T follicular helper cell (primary cell): ENCODE results near the gene GREB1.

ENCODE experiments used
- DNase-seq: peaks from one replicate; pipeline ENCODE4 v3.0.0-alpha.2; 2020; ENCODE audit warnings: low read depth

The GREB1 gene

DNA sequence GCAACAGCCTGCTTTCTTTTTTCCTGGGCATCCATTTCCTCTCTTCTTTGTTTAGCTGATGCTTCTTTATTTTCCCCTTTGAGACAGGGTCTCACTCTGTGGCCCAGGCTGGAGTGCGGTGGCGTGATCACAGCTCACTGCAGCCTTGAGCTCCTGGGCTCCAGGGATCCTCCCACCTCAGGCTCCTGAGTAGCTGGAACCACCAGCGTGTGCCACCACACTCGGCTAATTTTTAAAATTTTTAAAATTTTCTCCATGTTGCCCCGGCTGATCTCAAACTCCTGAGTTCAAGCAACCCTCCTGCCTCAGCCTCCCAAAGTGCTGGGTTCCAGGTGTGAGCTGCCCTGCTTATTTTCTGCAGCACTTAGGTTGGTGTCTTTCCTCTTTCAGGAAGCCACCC is 77.4 kb downstream of the GREB1 start:
- DNase-seq = no peak

DNA sequence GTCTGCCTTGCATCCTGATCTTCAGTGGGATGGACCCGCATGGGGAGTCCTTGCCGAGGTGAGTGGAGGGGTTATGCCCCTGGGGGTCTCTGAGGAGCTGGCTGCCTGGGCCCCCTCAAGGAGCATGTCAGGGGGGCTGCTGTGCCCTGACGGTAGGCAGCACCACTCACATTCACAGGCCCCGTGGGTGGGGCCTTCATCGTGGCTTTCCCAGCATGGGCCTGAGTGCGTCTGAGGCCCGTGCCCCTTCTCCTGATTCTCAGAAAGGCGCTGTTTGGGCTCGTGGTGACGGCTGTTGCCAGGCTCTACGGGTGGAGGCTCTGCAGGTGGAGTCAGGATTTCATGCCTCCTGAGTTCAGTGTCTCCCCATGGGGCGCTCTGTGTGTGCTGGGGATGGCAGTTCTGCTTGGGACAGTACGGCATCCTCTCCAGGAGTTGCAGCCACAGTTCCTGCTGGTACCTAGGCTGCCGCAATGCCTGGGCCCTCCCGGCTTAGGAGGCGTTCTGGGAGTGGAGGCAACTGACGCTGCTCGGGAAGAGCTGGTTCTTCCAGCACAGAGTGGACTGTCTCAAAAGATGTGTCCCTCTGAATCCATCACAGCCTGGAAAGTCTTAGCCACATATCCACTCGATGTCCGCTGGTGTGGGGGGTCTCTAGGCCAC is 78.8 kb downstream of the GREB1 start:
- no peak for DNase-seq

DNA sequence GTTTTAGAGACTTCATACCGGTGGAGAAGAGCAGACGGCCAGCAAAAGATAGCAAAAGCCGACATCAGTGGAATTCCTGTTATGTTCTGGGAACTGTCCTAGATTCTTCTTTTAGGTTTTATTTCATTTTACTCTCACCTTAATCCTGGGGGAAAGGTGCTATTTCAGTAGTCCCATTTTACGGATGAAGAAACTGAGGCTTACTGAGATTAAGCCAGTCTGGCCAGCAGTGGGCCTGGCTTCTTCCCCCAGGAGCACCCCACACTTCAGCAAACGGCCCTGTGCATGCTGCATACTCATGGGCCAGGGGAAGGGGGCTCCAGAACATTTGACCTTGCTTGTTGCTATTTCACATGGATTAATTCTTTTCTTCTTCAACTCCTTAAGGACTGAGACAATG is 79.5 kb downstream of the GREB1 start:
- no peak for DNase-seq

DNA sequence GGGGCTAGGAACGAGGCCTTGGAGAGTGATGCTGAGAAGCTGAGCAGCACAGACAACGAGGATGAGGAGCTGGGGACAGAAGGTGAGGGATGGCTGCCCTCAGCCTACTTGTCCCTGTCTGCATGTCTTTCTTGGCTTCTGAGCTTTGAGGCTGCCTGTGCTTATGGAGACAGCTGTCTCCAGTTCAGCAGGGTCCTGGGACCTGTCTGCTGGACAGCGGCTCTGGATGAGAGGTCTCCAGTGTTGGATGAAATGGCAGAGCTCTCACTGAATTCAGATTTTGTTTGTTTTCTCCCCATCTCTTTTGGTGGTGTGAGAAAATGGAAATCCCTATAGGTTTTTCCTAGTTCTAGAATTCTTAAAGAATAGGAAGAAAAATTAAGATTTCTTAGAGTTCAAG is 81.4 kb downstream of the GREB1 start:
- DNase-seq = no peak

DNA sequence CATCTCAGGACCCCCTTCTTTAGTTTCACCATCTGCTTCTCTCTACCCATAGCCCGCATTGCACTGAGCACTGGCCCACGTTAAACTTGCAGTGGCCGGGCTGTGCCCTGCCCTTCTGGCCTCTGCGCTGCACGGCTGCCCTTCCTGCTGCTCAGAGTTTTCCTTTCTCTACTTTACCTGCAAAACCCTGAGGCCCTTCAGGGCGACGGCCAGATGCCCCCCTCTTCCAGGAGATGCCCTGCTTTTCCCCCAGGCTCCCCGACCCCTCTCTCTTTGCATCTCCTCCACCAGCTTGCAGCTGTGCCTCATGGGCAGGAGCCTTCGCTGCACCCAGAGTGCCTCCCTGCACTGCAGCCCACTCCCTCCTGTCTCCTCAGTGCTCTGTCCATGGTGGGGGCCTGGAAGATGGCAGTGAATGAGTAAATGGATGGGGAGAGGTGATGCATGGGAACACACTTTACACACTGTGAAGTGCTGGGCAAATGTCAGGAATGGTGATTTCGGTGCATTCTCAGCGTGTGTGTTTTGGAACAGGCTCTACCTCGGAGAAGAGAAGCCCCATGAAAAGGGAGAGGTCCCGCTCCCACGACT is 82.3 kb downstream of the GREB1 start:
- no peak for DNase-seq

DNA sequence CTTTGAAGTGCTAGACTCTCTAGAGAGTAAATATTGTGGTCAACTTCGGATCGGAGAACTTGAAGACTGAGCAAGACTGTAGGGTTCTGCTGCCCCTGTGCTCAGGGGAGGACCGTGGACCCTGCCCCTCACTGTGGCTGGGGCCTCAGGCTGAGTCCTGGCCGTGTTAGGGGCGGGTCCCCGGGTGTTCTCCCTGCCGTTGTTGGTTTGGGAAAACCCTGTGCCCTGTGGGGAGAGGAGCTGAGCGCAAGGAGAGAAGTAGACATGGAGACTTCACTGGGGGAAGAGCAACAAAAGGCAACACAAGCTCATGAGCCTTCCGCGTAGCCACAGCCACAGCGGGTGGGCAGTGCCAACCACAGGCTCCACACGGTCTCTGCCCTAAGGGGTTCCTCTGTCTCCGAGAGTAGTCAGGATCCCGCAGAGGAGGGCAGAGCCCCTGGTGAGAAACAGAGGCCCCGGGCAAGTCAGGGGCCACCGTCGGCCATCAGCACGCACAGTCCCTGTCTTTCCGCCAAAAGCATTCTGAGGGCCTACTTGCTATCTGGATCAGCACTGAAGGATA is 83.1 kb downstream of the GREB1 start:
- no peak for DNase-seq

DNA sequence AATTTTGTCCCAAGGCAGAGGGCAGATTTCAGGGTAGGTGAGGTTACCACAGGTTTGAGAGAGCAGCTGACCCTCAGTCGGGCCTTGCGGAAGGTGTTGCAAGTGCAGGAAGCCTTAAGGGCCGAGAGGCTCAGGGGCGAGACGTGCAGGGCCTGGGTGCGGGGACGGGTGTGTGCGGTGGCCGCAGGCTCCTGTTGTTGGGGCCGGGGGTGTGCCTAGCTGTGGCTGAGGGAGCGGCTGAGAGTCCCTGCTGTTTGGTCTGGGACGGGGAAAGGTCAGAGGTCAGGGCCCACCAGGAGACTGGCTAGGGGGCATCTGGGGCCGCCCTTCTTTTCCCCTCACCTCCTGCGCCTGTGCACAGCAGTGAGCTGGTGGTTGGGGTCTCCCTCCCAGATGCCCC is 83.7 kb downstream of the GREB1 start:
- DNase-seq = no peak

DNA sequence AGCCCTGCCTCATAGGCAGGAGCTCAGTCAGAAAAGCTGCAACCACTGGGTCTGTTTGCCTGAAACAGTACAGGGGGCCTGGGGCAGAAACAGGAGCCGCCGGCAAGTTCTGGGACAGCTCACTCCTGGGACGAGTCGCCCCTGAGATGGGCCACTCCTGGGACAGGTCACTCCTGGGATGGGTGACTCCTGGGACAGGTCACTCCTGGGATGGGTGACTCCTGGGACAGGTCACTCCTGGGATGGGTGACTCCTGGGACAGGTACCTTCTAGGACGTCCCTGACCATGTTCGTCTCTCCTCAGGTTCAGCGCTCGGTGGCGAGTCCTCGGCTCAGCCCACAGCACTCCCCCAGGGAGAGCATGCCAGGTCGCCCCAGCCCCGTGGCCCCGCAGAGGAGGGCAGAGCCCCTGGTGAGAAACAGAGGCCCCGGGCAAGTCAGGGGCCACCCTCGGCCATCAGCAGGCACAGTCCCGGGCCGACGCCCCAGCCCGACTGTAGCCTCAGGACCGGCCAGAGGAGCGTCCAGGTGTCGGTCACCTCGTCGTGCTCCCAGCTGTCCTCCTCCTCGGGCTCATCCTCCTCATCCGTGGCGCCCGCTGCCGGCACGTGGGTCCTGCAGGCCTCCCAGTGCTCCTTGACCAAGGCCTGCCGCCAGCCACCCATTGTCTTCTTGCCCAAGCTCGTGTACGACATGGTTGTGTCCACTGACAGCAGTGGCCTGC is 84.3 kb downstream of the GREB1 start:
- no peak for DNase-seq

DNA sequence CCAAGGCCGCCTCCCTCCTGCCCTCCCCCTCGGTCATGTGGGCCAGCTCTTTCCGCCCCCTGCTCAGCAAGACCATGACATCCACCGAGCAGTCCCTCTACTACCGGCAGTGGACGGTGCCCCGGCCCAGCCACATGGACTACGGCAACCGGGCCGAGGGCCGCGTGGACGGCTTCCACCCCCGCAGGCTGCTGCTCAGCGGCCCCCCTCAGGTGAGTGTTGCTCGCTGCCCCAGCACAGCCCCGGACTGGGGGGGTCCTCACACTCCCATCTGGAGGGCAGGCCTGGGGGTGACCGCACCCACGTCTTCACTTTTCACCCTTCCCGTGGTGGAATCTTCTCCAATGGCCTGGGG is 84.8 kb downstream of the GREB1 start:
- no peak for DNase-seq

DNA sequence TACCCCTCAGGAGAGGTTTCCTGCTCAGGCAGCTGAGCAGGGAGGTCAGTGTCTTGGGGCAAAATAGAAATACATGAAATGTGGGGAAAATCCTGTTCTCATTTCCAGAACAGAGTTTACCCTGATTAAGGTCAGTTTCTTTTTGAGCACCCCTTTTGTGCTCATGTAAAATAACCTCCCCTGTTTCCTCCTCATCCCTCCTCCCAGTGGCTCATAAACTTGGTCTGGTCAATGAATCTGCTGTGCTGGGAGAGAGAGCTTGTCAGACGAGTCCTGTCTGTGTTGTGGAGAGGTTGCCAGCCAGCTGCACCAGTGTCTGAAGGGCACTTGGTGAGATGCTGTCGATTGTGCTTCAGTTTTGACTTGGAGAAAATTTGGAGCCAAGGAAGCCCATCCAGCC is 87.6 kb downstream of the GREB1 start:
- DNase-seq = no peak

DNA sequence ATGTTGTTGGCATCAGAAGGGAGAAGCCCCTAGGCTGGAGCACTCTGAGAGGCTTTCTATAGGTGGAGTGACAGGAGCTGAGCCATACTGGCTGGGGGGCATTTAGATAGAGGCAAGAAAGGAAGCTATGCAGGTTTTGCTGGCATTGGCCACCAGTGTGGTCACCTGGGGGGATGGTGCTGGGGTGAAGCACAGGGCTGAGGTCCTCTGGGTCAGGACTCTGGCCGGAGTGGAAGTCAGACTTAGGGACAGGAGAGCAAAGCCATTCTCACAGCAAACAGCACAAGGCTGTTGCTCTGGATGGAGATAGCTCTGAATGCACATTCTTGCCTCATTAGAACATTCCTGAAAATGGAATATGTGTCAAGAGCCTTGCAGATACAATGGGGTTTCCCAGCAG is 88.8 kb downstream of the GREB1 start:
- no peak for DNase-seq

DNA sequence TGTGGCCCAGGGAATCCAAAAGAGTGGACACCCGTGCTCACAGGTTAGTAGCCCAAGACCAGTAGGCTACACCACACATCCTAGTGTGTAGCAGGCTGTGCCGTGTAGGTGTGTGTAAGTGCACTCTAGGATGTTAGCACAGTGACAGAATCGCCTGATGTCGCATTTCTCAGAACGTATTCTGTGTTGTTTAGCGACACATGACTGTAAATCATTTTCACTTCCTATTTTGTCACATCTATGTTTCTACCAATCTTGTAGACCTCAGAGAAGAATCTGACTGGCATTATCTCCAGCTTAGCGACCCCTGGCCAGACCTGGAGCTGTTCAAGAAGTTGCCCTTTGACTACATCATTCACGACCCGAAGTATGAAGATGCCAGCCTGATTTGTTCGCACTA is 91.0 kb downstream of the GREB1 start:
- no peak for DNase-seq

DNA sequence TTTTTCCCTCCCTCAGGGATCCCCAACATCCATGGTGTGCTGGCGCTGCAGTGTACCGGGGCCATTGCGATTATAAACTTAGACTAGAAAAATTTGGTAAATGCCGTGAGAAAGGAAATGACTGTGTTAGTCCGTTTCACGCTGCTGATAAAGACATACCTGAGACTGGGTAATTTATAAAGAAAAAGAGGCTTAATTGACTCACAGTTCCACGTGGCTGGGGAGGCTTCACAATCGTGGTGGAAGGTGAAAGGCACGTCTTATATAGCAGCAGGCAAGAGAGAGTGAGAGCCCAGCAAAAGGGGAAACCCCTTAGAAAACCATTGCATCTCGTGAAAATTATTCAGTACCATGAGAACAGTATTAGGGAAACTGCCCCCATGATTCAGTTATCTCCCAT is 91.8 kb downstream of the GREB1 start:
- no peak for DNase-seq

DNA sequence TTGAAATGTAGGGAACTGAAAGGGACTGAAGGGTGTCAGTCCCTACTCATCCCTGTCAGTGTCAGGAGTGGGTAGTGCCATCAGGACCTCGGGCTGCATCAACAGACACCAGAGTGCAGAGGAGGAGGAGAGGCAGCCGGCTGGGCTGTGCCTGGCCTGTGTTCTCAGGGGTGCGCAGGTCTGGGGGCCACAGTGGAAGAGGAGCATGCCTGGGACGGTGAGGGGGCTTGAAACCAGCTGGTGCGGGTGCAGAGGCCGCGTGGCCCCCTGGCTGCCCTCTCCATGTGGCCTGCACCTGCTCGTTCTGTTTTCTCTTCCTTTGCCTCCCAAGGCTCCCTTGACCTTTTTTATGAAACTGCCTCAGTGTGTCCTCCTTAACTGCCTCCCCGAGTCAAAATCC is 94.8 kb downstream of the GREB1 start:
- DNase-seq = no peak

DNA sequence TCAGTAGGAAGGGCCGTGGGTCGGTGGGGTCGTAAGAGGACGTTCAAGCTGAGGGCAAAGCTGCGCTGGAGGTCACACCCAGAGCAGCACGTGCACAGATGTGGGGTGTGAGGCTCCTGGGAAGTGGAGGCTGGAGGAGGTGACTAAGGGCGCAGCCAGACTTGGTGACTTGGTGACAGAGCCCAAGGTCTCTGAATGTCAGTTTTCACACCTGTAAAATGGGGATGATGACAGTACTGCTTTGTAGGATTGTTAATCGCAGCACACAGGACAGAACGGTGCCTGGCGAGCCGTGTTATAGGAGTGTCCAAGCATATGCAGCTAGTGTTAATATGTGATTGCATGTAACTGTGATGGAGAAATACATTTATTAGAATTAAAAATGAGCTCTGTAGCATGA is 95.4 kb downstream of the GREB1 start:
- DNase-seq = no peak

DNA sequence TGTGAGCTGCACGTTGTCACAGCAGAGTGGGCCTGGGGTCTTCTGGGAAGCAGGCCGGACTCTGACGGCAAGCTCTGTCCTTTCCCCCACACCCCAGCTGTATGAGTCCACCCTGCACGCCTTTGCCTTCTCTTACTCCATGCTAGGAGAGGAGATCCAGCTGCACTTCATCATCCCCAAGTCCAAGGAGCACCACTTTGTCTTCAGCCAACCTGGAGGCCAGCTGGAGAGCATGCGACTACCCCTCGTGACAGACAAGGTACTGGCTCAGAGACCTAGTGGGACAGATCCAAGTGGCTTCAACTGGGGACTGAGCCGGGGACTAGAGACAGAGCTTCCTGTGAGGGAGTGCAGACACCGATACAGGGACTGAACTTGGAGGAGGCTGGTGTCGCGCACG is 96.0 kb downstream of the GREB1 start:
- no peak for DNase-seq

DNA sequence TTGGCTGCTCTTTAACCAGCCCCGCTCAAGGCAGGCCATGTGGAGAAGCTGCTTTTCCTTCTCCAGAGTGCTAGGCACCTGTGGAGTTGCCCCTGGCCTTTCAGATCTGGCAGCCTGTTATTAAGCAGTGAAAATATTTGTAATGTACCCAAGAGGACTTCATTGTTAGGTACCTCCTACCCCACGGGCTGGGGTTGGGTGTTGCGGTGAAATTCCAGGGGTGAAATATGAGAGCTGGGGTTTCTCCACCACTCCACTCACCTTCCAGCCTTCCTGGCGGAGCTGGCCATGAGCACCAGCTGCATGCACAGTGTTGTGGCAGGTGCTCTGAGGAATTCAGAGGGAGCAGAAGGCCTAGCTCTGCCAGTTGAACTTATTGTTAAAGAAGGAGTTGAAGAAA is 97.0 kb downstream of the GREB1 start:
- DNase-seq = no peak

DNA sequence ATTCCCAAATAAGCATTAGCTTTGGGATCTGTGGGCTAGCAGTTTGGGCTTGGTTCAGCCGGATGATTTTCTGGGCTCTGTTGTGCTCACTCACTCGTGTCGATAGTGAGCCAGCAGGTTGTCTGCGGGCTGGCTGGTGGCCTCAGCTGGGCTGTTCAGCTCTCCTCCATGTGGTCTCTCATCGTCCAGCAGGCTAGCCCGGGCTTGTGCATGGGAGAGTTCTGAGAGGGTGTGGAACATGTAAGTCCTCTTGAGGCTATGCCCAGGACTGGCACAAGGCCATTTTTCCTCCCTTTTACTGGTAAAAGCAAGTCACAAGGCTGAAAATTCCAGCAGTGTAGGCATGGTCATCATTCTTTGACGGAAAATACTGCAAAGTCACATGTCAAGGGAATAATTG is 97.6 kb downstream of the GREB1 start:
- no peak for DNase-seq

DNA sequence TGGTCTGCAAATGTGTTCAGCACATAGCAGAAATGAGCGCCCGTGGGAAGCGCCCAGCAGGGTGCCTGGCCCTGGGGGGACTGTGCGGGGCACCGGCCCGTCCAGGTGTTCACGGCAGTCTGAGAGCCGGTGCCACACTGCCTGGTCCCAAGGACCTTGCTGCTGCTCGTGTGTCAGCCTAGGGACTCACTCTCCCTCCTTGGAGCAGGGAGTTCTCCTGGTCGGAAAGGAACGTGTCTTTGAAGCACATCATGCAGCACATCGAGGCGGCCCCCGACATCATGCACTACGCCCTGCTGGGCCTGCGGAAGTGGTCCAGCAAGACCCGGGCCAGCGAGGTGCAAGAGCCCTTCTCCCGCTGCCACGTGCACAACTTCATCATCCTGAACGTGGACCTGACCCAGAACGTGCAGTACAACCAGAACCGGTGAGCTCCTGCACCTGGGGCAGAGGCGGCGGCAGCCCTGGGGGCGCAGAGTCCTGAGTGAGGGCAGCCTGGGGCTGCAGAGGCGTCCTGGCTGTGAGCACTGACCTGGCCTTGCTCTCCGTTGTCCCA is 100.2 kb downstream of the GREB1 start:
- DNase-seq = no peak

DNA sequence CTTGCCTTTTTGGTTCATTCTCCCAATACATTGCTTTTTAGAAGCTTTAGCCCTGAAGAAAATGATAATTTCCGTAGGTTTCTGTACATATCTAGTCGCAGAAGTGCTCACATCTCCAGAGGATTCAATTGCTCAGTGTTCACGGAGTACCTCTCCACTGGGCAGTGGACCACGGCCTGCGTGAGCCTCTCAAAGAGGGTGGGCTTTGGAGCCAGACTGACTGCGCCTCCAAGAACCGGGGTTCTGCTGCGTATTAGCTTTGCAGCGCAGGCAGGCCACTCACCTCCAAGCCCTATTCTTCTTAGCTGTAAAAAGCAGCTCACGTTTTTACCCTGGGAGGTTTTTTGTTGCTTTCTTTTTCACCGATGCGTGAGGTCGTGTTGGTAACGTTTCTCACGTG is 100.7 kb downstream of the GREB1 start:
- no peak for DNase-seq

DNA sequence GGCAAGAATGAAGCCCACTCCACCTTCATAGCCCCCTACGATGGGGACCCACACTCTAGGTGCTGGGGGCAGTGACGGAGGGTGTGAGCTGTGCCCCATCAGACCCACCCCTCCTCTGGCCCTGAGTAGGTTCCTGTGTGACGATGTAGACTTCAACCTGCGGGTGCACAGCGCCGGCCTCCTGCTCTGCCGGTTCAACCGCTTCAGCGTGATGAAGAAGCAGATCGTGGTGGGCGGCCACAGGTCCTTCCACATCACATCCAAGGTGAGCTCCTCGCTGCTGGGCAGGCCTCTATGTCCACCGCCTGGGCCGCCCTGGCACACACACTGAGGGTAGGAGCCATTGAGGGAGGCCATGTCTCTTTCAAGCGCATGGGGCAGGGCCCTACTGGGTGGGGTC is 101.3 kb downstream of the GREB1 start:
- DNase-seq = no peak

DNA sequence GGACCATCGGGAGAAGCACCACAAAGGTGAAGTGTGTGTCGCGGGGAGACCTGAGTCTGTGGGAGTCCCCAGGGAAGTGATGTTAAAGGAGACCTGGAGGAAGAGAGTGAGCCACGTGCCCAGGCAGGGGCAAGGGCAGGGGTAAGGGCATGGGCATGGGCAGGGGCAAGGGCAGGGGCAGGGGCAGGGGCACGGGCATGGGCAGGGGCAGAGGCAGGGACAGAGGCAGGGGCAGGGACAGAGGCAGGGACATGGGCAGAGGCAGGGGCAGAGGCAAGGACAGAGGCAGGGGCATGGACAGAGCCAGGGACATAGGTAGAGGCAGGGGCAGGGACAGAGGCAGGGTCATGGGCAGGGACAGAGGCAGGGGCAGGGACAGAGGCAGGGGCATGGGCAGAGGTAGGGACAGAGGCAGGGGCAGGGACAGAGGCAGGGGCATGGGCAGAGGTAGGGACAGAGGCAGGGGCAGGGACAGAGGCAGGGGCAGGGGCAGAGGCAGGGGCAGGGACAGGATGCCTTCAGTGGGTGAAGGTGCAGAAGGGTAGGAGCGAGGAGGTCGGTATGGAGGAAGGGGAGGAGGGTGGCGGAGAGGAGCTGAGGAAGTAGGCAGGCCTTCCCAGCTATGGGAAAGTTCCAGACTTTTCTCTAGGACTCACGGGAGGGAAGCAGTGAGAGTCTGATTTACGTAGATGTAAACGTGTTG is 102.9 kb downstream of the GREB1 start:
- DNase-seq = no peak

DNA sequence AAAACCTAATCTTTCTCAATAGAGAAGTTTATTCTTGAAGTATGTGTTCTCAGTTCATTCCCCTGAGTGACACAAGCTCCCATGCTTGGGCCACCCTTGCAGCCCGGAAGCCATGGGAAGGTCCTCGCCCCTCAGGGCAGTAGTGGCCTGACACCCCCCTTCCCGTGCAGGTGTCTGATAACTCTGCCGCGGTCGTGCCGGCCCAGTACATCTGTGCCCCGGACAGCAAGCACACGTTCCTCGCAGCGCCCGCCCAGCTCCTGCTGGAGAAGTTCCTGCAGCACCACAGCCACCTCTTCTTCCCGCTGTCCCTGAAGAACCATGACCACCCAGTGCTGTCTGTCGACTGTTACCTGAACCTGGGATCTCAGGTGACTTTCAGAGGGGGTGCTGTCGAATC is 103.7 kb downstream of the GREB1 start:
- no peak for DNase-seq
